ENCODE measurements around the gene XPO6.

Gene XPO6

GRCh38 chr16:28098171-28098958, 113.4 kb downstream of the XPO6 start:
- DNase-seq, result no peak
- H3K27me3 ChIP-seq (replicated peaks), result no peaks in the 10 kb centered on the region
- peaks cover 52% of the 10 kb centered on the region for H3K36me3 ChIP-seq (replicated peaks)
- in situ Hi-C loops (cut with HindIII; ENCODE audit: low pct_ligation_motif_present, low sequenced_read_pairs), result no loop called here
- no peak for TF ChIP-seq CTCF (IDR thresholded peaks at IDR 0.05; ENCODE audit: low read depth, low read length, missing control alignments)
- no peak overlapping the region for H3K4me3 ChIP-seq (ENCODE audit: low read depth, low read length)
- H3K27ac ChIP-seq, result no peak overlapping the region

GRCh38 chr16:28096983-28097899, 114.5 kb downstream of the XPO6 start:
- Histone ChIP-seq H3K4me3 (ENCODE audit: low read depth, low read length) (no peak overlapping the region), H3K36me3 (replicated peaks) (peaks cover 42% of the 10 kb centered on the region), H3K27ac (no peak overlapping the region), H3K27me3 (replicated peaks) (no peaks in the 10 kb centered on the region)
- in situ Hi-C loops (cut with HindIII; ENCODE audit: low pct_ligation_motif_present, low sequenced_read_pairs), result no loop called here
- no peak for TF ChIP-seq CTCF (IDR thresholded peaks at IDR 0.05; ENCODE audit: low read depth, low read length, missing control alignments)
- no peak for DNase-seq

- Histone ChIP-seq H3K4me3 (ENCODE audit: low read depth, low read length) (no peak overlapping the region), H3K36me3 (replicated peaks) (peaks cover 11% of the 10 kb centered on the region), H3K27me3 (replicated peaks) (no peaks in the 10 kb centered on the region), H3K27ac (no peak overlapping the region)
- in situ Hi-C loops (cut with HindIII; ENCODE audit: low pct_ligation_motif_present, low sequenced_read_pairs), result no loop called here
- DNase-seq, result no peak
- no peak for TF ChIP-seq CTCF (IDR thresholded peaks at IDR 0.05; ENCODE audit: low read depth, low read length, missing control alignments)
These were observed 118.4 kb downstream of the XPO6 start for GRCh38 chr16:28093385-28093725.

GRCh38 chr16:28092721-28093384, 118.9 kb downstream of the XPO6 start:
- no peak for TF ChIP-seq CTCF (IDR thresholded peaks at IDR 0.05; ENCODE audit: low read depth, low read length, missing control alignments)
- peaks cover 6% of the 10 kb centered on the region for H3K36me3 ChIP-seq (replicated peaks)
- in situ Hi-C loops (cut with HindIII; ENCODE audit: low pct_ligation_motif_present, low sequenced_read_pairs), result no loop called here
- H3K27ac ChIP-seq, result no peak overlapping the region
- no peak for DNase-seq
- H3K27me3 ChIP-seq (replicated peaks), result no peaks in the 10 kb centered on the region
- H3K4me3 ChIP-seq (ENCODE audit: low read depth, low read length), result no peak overlapping the region

- no peak overlapping the region for H3K4me3 ChIP-seq (ENCODE audit: low read depth, low read length)
- H3K36me3 ChIP-seq (replicated peaks), result no peaks in the 10 kb centered on the region
- H3K27ac ChIP-seq, result no peak overlapping the region
- no peak for TF ChIP-seq CTCF (IDR thresholded peaks at IDR 0.05; ENCODE audit: low read depth, low read length, missing control alignments)
- no peaks in the 10 kb centered on the region for H3K27me3 ChIP-seq (replicated peaks)
- DNase-seq, result no peak
- in situ Hi-C loops (cut with HindIII; ENCODE audit: low pct_ligation_motif_present, low sequenced_read_pairs), result no loop called here
These were observed 120.1 kb downstream of the XPO6 start for GRCh38 chr16:28091656-28092055.

Measured in brain microvascular endothelial cell (primary cell).